T1000 (cell line): Measurements from ENCODE around the gene STIM1.
"Not testable (repeated sequence)": the region's sequence is repeated elsewhere in the genome, so short reads cannot be mapped to it uniquely, and the experiment has no call there.

Source experiments
- DNase-seq: peaks from one replicate; lab custom pipeline; 2025; ENCODE audit warnings: mixed read lengths; lab: John Stamatoyannopoulos, UW

Gene STIM1

DNA sequence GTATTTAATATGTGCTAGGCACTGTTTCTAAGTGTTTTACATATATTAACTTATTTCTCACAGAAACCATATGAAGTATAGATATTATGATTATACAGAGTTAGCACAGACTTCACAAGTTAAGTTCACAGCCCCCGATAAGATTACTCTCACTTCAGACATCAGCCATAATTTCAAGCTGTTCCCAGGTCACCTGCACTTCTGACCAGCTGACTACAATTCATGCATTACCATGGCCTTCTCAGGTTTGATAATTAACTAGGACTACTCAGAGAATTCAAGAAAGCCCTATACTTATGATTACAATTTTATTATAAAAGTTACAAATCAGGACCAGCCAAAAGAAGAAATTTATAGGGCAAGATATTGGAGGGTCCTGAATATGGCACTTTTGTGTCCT is 170.9 kb downstream of the STIM1 start:
- no peak for DNase-seq

DNA sequence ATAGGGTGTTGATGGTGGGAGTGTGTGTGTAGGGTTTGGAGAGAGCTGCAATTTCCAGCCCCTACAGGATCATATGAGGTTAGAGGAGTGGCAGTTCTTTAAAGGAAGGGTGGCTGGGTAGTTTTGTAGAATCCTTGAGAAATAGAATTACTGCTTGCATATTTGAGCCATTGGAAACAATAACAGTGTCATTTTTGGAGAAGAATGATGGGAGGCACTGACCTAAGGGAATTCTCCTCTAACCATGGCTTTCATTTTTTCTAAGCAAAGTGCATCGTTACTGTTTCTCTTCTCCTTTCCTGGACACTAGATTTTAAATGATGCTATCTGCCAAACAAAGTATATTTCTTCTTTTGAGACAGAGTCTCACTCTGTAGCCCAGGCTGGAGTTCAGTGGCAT is 172.3 kb downstream of the STIM1 start:
- DNase-seq, result no peak

DNA sequence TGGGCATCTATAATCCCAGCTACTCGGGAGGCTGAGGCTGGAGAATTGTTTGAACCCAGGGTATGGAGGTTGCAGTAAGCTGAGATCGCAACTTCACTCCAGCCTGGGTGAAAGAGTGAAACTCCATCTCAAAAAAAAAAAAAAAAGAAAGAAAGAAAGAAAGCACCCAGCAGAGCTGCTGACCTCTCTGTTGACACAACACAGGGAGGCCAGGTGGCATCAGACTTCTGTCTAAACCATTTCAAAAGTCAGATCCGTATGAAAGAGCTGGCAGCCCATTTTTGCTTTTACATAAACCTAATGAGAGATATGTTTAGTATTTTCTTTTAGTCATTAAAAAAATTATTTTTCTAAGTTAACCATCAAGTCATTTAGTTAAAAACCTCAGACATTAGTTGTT is 174.7 kb downstream of the STIM1 start:
- DNase-seq, result no peak

DNA sequence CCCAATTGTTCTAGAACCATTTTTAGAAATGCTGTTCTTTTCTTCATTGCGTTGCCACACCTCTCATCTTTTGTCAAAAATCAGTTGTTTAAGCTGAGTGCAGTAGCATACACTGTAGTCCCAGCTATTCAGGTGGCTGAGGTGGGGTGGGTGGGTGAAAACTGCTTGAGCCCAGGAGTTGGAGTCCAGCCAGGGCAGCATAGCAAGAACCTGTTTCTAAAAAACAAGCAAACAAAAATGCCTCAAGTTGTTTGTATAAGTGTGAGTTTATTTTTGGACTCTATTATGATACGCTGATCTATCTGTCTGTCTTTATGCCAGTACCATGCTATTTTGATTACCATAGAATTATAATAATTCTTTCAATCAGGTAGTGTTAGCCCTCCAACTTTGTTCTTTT is 176.6 kb downstream of the STIM1 start:
- no peak for DNase-seq

DNA sequence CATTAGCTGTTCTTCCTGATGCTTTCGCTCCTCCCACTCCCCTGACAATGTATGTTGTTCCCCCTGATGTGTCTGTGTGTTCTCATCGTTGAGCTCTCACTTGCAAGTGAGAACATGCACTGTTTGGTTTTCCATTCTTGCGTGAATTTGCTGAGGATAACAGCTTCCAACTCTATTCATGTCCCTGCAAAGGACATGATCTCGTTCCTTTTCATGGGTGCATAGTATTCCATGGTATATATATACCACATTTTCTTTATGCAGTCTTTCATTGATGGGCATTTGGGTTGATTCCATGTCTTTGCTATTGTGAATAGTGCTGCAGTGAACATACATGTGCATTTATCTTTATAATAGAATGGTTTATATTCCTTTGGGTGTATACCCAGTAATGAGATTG is 180.5 kb downstream of the STIM1 start:
- no peak for DNase-seq

DNA sequence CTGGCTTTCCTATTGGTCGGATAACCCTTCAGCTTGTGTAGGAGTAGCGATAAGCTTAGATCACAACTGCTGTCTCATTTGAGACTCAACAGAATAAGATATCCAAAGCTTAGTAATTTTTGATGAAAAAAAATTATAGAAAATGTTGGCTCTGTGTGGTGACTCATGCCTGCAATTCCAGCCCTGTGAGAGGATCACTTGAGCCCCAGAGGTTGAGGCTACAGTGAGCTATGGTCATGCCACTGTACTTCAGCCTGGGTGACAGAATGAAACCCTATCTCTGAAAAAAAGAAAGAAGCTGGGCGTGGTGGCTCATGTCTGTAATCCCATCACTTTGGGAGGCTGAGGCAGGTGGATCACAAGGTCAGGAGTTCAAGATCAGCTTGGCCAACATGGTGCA is 183.5 kb downstream of the STIM1 start:
- DNase-seq, result no peak

DNA sequence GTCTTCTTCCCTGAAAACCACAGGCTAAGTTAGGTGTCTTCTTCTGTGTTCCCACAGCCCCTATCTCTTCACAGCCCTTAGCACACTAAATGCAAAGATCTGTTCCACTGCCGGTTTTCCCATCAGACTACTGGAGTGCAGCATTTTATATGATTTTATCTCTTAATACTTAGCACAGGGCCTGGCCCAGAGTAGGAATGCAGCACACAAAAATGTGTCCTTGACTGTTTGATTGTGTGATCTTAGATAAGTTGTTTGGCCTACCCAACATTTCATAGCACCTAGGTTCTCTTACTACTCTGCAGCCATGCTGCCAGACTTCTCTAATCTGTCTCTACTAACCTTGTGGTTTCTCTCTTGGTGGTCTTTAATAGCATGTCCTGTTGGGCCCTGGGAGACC is 185.0 kb downstream of the STIM1 start:
- DNase-seq, result no peak

DNA sequence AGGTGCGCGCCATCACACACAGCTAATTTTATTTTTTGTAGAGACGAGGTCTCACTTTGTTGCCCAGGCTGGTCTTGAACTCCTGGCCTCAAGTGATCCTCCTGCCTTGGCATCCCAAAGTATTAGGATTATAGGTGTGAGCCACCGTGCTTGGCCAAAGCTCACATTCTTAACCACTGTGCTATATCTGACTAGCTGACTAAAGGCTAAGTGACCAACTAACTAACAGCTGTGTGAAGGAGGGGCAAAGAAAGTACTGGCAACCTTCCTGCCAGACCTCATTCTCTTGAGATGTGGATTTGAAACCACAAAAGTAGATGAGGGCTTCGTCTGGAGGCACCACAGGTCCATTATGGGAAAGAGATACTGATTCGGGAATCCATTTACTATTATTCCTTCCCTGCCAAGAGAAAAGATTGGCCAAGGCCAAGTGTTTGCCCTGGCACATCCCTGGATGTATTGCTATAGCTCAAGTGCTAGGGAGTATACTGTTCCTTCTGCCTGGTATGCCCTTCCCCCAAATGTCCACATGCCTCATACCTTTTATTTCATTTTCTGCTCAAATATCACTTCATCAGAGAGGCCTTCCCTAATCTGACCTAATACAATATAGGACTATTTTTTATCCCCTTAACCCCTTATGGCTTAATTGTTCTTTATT is 186.4 kb downstream of the STIM1 start:
- DNase-seq, result no peak

DNA sequence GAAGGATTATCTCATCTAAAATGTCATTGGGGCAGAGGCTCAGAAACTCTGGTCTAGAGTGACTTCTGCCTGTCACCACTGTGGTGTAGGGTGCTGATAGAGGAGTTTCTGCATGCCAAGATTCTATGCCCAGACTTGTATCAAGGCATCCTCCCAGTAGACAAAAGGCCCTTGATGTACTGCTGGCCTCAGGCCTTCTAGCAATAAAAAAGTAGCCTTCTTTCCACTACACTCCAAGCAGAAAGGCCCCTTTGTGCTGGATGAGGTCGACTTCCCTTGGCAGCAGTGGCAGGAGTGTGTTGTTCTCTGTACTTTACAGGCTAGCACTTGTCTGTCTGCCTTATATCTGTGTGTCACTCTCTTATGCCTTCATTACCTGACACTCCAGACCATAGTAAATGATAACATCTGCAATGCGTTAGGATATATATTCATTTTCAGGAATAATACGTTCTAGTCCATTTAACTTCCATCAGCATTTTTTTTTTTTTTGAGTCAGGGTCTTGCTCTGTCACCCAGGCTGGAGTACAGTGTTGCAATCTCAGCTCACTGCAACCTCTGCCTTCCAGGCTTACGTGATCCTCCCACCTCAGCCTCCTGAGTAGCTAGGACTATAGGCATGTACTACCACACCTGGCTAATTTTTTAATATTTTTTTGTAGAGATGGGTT is 189.6 kb downstream of the STIM1 start:
- no peak for DNase-seq

DNA sequence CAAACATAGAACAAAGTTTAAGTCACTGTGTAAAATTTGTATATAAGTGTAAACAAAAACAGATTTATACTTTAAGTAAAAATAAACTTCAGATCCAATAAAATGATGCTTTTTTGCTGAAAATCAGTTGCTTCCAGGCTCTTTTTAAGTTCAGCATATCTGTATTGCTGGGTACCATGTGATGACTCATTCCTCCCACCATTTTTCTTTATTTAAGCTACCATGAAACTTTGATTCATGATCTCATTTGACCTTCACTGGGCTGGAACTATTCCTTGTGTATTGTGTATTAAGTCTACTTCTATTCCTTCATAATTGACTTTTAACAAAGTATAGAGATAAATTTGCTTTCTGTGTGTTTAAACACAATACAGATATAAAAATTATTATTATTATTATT is 192.9 kb downstream of the STIM1 start:
- no peak for DNase-seq

DNA sequence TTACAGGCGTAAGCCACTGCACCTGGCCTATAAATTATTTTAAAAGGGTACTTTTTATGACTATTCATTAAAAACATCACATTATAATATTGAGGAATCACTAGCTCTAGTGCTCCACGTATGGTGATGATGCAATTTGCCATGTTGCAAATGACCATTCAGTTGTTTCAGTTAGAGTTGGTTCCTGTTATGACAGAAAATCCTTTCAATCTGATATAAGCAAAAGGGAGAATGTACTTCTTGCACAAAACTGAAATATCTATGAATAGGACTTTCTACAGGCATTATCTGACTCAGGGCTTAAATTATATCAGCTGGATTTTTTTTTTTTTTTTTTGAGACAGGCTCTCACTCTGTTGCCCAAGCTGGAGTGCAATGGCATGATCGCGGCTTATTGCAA is 193.5 kb downstream of the STIM1 start:
- DNase-seq, result no peak

DNA sequence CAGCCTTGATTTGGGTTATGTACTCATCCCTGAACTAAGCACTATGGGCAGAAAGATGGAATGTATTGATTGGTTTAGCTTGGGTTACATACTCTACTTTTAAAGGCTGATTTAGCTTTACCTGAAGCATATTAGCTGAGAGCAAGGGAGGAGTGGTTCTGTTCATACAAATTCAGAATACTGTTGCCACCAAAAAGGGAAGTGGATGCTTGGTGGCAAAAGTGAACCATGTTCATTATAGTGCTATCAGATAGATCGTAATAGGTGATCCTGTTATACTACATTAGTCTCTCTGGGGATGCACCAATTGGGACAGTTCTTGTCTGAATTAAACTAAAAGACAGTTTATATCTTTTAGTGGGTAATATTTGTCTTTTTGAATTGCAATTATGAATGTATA is 194.7 kb downstream of the STIM1 start:
- DNase-seq, result no peak

DNA sequence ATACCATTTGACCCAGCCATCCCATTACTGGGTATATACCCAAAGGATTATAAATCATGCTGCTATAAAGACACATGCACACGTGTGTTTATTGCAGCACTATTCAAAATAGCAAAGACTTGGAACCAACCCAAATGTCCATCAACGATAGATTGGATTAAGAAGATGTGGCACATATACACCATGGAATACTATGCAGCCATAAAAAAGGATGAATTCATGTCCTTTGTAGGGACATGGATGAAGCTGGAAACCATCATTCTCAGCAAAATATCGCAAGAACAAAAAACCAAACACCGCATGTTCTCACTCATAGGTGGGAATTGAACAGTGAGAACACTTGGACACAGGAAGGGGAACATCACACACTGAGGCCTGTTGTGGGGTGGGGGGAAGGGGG is 197.7 kb downstream of the STIM1 start:
- DNase-seq, result not testable (repeated sequence)

DNA sequence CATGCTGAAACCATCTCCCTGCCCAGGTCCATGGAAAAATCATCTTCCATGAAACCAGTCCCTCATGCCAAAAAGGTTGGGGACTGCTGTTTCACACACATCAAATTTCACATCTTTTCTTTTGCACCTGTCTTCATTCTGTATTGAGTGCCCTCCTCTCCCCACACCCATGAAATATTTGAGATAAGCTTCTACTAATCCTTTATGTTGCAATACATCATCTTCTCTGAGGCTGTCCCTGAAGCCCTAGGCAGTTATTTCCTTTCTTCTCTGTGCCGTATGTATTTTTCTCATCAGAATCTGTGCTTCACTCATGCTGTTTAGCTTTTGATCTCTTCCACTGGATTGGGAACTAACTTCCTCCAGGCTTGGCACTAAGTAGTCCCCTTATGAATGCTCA is 199.2 kb downstream of the STIM1 start:
- no peak for DNase-seq

DNA sequence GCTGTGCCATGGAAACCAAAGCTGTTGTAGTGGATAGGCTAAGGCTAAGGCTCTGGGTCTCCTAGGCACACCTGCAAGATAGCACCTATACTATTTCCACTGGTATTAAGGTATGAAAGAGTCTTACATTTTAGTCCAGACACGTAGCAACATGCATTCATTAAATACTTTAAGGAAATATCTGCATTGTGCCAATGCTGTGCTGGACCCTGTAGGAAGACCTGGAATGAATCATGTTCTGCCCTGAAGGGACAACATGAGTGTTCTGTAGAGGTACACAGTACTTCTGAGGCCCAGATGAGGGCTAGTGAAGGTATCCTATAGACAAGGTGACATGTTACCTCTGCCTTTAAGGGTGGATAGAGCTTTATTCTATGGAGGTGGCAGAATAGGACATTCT is 204.0 kb downstream of the STIM1 start:
- no peak for DNase-seq

DNA sequence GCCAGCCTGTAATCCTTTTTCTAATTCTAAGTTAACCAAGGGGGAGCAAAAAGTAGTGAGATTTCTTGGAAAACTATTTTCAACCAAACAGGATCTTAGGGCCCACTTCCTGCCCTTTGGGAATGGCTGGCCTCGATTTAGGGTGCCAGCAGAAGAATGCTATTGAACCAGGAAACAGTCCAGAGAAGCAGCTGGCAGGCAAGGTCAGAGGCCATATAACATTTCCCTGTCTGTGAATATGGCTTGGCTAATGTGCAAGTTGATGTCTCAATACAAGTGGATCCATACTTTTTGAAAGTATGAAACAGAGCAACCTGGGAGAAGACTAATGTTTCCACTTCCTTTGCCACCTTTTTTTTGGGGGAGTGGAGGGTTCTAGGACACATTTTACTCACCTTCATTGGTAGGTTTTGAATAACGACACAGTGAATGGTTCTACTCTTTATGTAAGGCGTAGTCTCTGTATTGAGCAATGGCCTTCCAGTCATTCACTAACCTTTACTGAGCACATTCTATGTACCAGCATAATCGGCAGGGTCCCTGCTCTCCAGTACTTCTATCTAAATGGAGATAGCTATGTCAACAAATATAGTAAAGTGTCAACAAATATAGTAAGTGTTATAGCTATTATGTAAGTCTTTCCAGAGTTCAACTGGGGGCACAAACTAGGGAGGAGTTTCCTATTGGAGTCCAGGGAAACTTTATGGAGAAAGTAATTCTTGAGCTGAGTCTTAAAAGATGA is 204.9 kb downstream of the STIM1 start:
- no peak for DNase-seq

DNA sequence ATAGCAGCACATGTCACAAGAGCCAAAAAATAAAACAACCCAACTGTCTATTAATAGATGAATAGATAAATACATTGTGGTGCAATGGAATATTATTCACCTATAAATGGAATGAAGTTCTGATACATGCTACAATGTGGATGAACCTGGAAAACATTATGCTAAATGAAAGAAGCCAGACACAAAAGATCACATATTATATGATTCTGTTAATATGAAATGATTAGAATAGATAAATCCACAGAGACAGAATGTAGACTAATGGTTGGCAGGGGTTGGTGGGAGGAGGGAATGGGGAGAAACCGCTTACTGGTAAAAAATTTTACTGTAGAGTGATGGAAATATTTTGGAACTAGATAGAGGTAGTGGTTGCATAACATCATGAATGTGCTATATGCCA is 206.2 kb downstream of the STIM1 start:
- no peak for DNase-seq

DNA sequence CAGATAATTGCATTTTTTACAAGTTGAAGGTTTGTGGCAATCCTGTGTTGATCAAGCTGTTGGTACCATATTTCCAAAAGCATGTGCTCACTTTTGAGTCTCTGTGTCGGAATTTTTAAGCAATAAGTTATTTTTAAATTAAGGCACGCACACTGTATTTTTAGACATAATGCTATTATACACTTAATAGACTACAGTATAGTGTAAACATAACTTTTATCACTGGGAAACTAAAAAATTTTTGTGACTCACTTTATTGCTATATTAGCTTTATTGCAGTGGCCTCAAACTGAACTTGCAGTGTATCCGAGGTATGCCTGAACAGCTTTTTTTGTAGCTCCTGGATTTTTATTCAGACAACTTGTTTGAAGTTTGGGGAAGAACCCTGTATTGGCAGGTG is 207.9 kb downstream of the STIM1 start:
- DNase-seq, result no peak

DNA sequence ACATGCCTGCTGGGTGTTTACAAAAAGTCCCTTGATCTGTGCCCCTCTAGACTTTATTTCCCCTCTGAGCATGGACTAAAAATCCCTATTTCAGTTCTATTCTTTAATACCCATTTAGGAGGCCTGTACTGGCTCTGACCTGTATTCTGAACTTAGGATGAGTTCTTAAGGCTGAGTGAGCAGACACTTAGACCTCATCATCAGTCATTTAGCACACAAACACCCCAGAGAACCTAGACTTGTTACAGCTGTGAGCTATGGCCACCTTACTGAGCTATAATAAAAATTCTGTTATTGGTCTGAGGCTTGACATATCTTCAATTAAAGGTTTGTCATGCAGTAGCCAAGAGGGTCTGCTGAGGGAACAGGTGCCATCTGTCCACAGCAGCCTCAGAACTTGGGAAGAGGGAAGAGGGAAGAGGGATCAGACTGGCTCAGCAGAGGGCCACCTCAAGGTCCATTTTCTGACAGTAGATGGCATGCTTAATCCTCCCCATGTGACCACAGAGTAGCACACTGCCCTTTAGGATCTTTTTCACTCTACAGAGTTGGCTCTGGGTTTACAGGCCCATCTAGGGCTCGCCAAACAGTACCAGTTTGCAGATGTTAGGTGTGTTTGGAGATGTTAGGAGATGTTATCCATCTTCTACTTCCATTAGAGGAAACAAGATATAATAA is 209.0 kb downstream of the STIM1 start:
- DNase-seq, result no peak

DNA sequence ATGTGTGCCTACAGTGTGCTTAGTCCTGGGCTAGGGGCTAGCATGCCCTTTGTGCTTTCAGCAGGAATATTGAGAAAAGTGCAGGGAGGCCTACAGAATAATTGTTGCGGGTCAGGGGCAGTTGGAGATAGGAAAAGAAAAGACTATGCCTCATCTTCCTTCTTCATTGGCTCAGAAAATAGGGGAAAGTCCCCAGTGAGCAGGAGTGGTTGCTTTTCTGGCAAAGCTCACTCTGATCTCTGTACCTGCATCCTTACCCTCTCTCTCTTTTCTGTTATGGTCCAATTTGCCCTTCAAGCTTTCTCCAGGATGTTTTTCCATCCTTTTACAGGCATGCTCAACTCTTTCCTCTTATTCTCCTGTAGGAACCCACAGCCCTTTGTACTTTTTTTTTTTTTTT is 209.6 kb downstream of the STIM1 start:
- no peak for DNase-seq

DNA sequence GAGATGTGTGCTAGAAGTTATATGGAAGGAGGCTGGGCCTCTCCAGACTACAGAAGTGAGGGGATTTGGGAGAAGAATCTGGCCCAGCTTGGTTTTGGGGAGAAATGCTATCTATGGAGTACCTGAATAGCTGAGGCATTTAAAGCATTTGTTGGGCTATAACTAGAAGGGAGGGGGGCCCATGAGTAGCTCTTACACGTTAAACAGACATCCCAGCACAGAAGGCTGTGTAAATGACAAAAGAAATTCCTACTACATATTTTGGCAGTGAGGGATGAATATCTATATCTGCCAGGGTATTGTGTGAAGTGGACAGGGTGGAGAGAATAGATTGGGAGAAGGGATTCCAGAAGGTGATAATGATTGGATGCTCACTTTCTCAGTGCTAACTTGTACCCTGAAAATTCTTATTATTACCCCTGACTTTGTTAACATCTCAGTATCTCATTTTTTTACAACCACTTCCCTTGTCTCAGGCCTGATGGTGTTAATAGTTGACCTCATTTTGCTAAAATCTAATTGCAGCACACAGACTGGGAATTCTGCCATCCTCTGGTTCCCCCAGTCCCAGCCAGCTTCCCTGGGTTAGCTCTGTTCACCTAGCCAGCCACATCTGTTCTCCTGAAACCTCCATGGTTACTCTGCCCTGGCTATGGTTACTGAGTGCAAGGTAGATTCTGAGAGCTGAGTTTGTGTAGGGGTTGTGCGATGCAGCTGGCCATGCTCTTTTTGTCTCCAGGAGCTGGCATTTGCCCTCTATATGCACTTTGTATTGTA is 210.3 kb downstream of the STIM1 start:
- no peak for DNase-seq

DNA sequence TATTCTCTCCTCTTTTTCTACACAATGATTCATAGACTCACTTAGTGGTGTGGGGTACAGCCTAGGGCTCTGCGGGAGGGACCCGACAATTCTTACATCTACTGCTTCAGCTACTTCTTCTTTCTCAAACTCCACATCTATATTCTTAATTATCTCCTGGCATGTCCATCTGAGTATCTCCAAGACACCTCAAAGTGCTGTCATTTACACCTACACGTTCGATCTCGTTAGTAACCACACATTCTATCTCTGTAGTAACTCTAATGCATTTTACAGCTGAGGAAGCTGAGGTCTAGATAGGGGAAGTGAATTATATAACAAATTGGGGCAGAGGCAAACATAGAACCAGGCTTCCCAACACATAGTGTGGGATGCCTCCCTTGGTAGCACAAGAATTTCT is 211.4 kb downstream of the STIM1 start:
- DNase-seq, result no peak
